ENCODE results near the gene PIK3C3. TPM values are rescaled to one million over a fixed set of nuclear protein-coding genes. Genes with fewer than 3 reads are reported as not detected.

Gene PIK3C3
- total and polyA plus RNA-seq, 2 of the 8 experiments (the other 6 are each of a cell fraction or from before 2014, with no cell fraction given), result 15.3 to 47.4 TPM

- Histone ChIP-seq H3K79me1 (ENCODE audit: low read depth, low read length) (no peaks in the 10 kb centered on the region), H3K56ac (replicated peaks; ENCODE audit: insufficient read length, low read depth, low read length) (no peak overlapping the region), H3K18ac (ENCODE audit: extremely low read depth, low read length) (no peak overlapping the region), H4K8ac (ENCODE audit: extremely low read depth, insufficient read depth, low read length) (no peak overlapping the region), H2BK12ac (ENCODE audit: low read depth, low read length) (no peak overlapping the region), H4K5ac (ENCODE audit: insufficient read length, low read depth, low read length) (no peak overlapping the region), H3K23me2 (ENCODE audit: low read depth, low read length) (no peaks in the 10 kb centered on the region; the same call in 1 of the 2 replicates), H3K9me3 (ENCODE audit: insufficient read depth in 2 of 2, low read depth in 1 of 2, low read length in 1 of 2) (no peaks in the 10 kb centered on the region), H3K36me3 (ENCODE audit: control insufficient read depth in 2 of 4, insufficient read depth in 4 of 4, low read length in 3 of 4) (peaks cover 0 to 7% (median 2%) of the 10 kb centered on the region in 4 experiments; a peak in 2 of 8 replicates), H2BK5ac (ENCODE audit: low read depth, low read length) (no peak overlapping the region), H4K91ac (replicated peaks; ENCODE audit: insufficient read length, low read length) (no peak overlapping the region), H2BK20ac (ENCODE audit: low read length) (no peak overlapping the region), H2AFZ (ENCODE audit: low read length) (no peak overlapping the region), H3K9ac (replicated peaks in 1 of 4; ENCODE audit: extremely low read depth in 1 of 4, low read depth in 3 of 4, low read length in 3 of 4) (no peak overlapping the region), H4K20me1 (replicated peaks in 1 of 2; ENCODE audit: control insufficient read depth in 1 of 2, insufficient read depth in 2 of 2, low read length in 2 of 2) (no peaks in the 10 kb centered on the region), H3K14ac (ENCODE audit: insufficient read length) (no peak overlapping the region), H3K4me2 (ENCODE audit: insufficient read depth in 1 of 2, low read depth in 2 of 2, low read length in 2 of 2) (no peak overlapping the region), H3K4me1 (replicated peaks in 1 of 4; ENCODE audit: control insufficient read depth in 3 of 4, insufficient read depth in 4 of 4, low read length in 3 of 4) (no peaks in the 10 kb centered on the region), H3K27ac (ENCODE audit: low read depth, low read length) (no peak overlapping the region), H3K27me3 (replicated peaks in 1 of 4; ENCODE audit: control insufficient read depth in 3 of 4, extremely low read depth in 1 of 4, insufficient read depth in 3 of 4, low read length in 3 of 4) (no peaks in the 10 kb centered on the region), H2BK120ac (replicated peaks; ENCODE audit: low read depth, low read length) (no peak overlapping the region), H2AK5ac (ENCODE audit: low read depth, low read length) (no peak overlapping the region), H3K4ac (replicated peaks; ENCODE audit: insufficient read length, low read depth, low read length) (no peak overlapping the region), H3K4me3 (ENCODE audit: extremely low read depth in 1 of 4, insufficient read depth in 2 of 4, low read depth in 3 of 4, low read length in 4 of 4) (no peak overlapping the region), H3K79me2 (ENCODE audit: control insufficient read depth in 1 of 2, insufficient read depth in 2 of 2, low read length in 2 of 2) (no peaks in the 10 kb centered on the region), H2BK15ac (ENCODE audit: low read length) (no peak overlapping the region), H3K23ac (ENCODE audit: insufficient read length) (no peak overlapping the region)
- DNase-seq (ENCODE audit: low read depth in 1 of 2, low spot score in 2 of 2), result no peak
- WGBS, 2 experiments (ENCODE audit: extremely low coverage in 1 of 2, insufficient coverage in 1 of 2, insufficient read length in 1 of 2, insufficient replicate concordance in 2 of 2, low coverage in 1 of 2, low lambda C conversion rate in 2 of 2, missing lambda C conversion rate in 1 of 2), result 83 to 100% methylated on average over 1 to 3 of the region's 3 CpGs
- CTCF ChIA-PET (ENCODE audit: partially characterized antibody), result interaction anchor here (1.0 to 2.7 kb wide), 8 partner anchors 9 to 1543 kb away, joined by 3 to 13 read pairs (median 5); no protein-coding TSS in a partner anchor
- POLR2A ChIA-PET (ENCODE audit: partially characterized antibody), result no interaction called here
- FAIRE-seq, result no peak
- no peak for TF ChIP-seq NANOG (IDR thresholded peaks at IDR 0.05; ENCODE audit: insufficient read depth, low read depth, low read length, poor library complexity, severe bottlenecking)
- TF ChIP-seq SIX5 (IDR thresholded peaks at IDR 0.05; ENCODE audit: low read depth, low read length), result no peak
- no peak for TF ChIP-seq ASH2L (IDR thresholded peaks at IDR 0.05; ENCODE audit: low read length)
- no peak for TF ChIP-seq JUN (IDR thresholded peaks at IDR 0.05; ENCODE audit: low read depth, low read length)
- no peak for TF ChIP-seq POU5F1 (IDR thresholded peaks at IDR 0.05; ENCODE audit: low read depth, low read length)
Observed at GRCh38 chr18:42052122-42052708, 97.2 kb downstream of the PIK3C3 start.
